ENCODE data around the gene AFP. TPM values are rescaled to one million over a fixed set of nuclear protein-coding genes. Genes with fewer than 3 reads are reported as not detected.

The AFP gene
- polyA plus RNA-seq (2012; ENCODE audit: insufficient read length, low read depth): not detected

- TF ChIP-seq FOXP2 (optimal IDR thresholded peaks at IDR 0.05; ENCODE audit: borderline replicate concordance, extremely low read depth, extremely low read length, insufficient read depth): no peak
- TF ChIP-seq TAF1 (IDR thresholded peaks at IDR 0.05; ENCODE audit: borderline replicate concordance, insufficient read depth, low read length): no peak
- TF ChIP-seq, protein P1, sequence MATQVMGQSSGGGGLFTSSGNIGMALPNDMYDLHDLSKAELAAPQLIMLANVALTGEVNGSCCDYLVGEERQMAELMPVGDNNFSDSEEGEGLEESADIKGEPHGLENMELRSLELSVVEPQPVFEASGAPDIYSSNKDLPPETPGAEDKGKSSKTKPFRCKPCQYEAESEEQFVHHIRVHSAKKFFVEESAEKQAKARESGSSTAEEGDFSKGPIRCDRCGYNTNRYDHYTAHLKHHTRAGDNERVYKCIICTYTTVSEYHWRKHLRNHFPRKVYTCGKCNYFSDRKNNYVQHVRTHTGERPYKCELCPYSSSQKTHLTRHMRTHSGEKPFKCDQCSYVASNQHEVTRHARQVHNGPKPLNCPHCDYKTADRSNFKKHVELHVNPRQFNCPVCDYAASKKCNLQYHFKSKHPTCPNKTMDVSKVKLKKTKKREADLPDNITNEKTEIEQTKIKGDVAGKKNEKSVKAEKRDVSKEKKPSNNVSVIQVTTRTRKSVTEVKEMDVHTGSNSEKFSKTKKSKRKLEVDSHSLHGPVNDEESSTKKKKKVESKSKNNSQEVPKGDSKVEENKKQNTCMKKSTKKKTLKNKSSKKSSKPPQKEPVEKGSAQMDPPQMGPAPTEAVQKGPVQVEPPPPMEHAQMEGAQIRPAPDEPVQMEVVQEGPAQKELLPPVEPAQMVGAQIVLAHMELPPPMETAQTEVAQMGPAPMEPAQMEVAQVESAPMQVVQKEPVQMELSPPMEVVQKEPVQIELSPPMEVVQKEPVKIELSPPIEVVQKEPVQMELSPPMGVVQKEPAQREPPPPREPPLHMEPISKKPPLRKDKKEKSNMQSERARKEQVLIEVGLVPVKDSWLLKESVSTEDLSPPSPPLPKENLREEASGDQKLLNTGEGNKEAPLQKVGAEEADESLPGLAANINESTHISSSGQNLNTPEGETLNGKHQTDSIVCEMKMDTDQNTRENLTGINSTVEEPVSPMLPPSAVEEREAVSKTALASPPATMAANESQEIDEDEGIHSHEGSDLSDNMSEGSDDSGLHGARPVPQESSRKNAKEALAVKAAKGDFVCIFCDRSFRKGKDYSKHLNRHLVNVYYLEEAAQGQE (IDR thresholded peaks at IDR 0.05; ENCODE audit: insufficient read depth in 1 of 2, low read depth in 2 of 2, low read length in 2 of 2): no peak
- TF ChIP-seq SIN3A (IDR thresholded peaks at IDR 0.05; ENCODE audit: borderline replicate concordance, insufficient read depth, low read length): no peak
- no peak for TF ChIP-seq POLR2AphosphoS5 (IDR thresholded peaks at IDR 0.05; ENCODE audit: low read depth, low read length)
Measured at GRCh38 chr4:73435984-73436383, at the start of gene AFP. Gene AFP (plus strand): TSS chr4:73436221. CDS start chr4:73436263, 42 bp downstream.

- TF ChIP-seq FOXP2 (optimal IDR thresholded peaks at IDR 0.05; ENCODE audit: borderline replicate concordance, extremely low read depth, extremely low read length, insufficient read depth) (no peak), SIN3A (IDR thresholded peaks at IDR 0.05; ENCODE audit: borderline replicate concordance, insufficient read depth, low read length) (no peak), POLR2AphosphoS5 (IDR thresholded peaks at IDR 0.05; ENCODE audit: low read depth, low read length) (no peak), TAF1 (IDR thresholded peaks at IDR 0.05; ENCODE audit: borderline replicate concordance, insufficient read depth, low read length) (no peak)
- TF ChIP-seq, protein P1 (IDR thresholded peaks at IDR 0.05; ENCODE audit: insufficient read depth in 1 of 2, low read depth in 2 of 2, low read length in 2 of 2): no peak
Measured at GRCh38 chr4:73387552-73387951, 48.5 kb upstream of the AFP start.

GRCh38 chr4:73388887-73389286 lies 47.1 kb upstream of the AFP start:
- TF ChIP-seq, protein P1 (IDR thresholded peaks at IDR 0.05; ENCODE audit: insufficient read depth in 1 of 2, low read depth in 2 of 2, low read length in 2 of 2): no peak
- no peak for TF ChIP-seq POLR2AphosphoS5 (IDR thresholded peaks at IDR 0.05; ENCODE audit: low read depth, low read length)
- TF ChIP-seq TAF1 (IDR thresholded peaks at IDR 0.05; ENCODE audit: borderline replicate concordance, insufficient read depth, low read length): no peak
- TF ChIP-seq FOXP2 (optimal IDR thresholded peaks at IDR 0.05; ENCODE audit: borderline replicate concordance, extremely low read depth, extremely low read length, insufficient read depth): no peak
- no peak for TF ChIP-seq SIN3A (IDR thresholded peaks at IDR 0.05; ENCODE audit: borderline replicate concordance, insufficient read depth, low read length)

DNA sequence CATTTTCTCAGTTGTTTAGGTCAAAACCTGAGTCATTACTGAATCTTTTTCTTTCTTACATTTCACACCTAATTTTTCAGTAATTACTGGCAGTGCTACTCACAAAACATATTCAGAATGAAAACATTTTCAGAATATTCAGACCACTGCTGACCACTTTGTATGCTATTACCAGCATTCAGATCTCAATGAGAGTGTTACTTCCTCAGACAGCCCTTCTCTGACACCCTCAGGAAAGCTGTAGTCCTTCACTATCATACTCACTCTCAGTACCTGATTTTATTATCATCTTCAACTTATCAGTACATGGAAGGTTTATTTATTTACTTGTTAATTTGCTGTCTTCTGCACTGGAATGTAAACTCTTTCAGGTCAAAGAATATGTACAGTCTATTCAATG lies 44.2 kb upstream of the AFP start:
- TF ChIP-seq POLR2AphosphoS5 (IDR thresholded peaks at IDR 0.05; ENCODE audit: low read depth, low read length) (no peak), TAF1 (IDR thresholded peaks at IDR 0.05; ENCODE audit: borderline replicate concordance, insufficient read depth, low read length) (no peak), SIN3A (IDR thresholded peaks at IDR 0.05; ENCODE audit: borderline replicate concordance, insufficient read depth, low read length) (no peak), FOXP2 (optimal IDR thresholded peaks at IDR 0.05; ENCODE audit: borderline replicate concordance, extremely low read depth, extremely low read length, insufficient read depth) (no peak)
- TF ChIP-seq, protein P1 (IDR thresholded peaks at IDR 0.05; ENCODE audit: insufficient read depth in 1 of 2, low read depth in 2 of 2, low read length in 2 of 2): no peak

GRCh38 chr4:73392936-73393335 lies 43.1 kb upstream of the AFP start:
- TF ChIP-seq TAF1 (IDR thresholded peaks at IDR 0.05; ENCODE audit: borderline replicate concordance, insufficient read depth, low read length) (no peak), FOXP2 (optimal IDR thresholded peaks at IDR 0.05; ENCODE audit: borderline replicate concordance, extremely low read depth, extremely low read length, insufficient read depth) (no peak), POLR2AphosphoS5 (IDR thresholded peaks at IDR 0.05; ENCODE audit: low read depth, low read length) (no peak), SIN3A (IDR thresholded peaks at IDR 0.05; ENCODE audit: borderline replicate concordance, insufficient read depth, low read length) (no peak)
- TF ChIP-seq, protein P1 (IDR thresholded peaks at IDR 0.05; ENCODE audit: insufficient read depth in 1 of 2, low read depth in 2 of 2, low read length in 2 of 2): no peak
